ENCODE results near the gene RAPGEF2. TPM values are rescaled to one million over a fixed set of nuclear protein-coding genes. Genes with fewer than 3 reads are reported as not detected.
"Not testable (repeated sequence)": the region's sequence is repeated elsewhere in the genome, so short reads cannot be mapped to it uniquely, and the experiment has no call there.

RAPGEF2 gene
- total RNA-seq, 1 donor from 2014 or later, result 46.7 TPM

GRCh38 chr4:159250751-159251325, 148.0 kb downstream of the RAPGEF2 start:
- Mint-ChIP-seq H3K4me1 (peaks cover 14% of the 10 kb centered on the region), H3K27me3 (ENCODE audit: low read depth) (no peaks in the 10 kb centered on the region), H3K9me3 (peaks cover 7% of the 10 kb centered on the region), H3K36me3 (peaks cover 23% of the 10 kb centered on the region), H3K27ac (no peak overlapping the region), H3K4me3 (no peak overlapping the region)
- no peak for DNase-seq (ENCODE audit: low spot score in 2 of 2, unreplicated experiment in 2 of 2)
- TF ChIP-seq, protein P1, sequence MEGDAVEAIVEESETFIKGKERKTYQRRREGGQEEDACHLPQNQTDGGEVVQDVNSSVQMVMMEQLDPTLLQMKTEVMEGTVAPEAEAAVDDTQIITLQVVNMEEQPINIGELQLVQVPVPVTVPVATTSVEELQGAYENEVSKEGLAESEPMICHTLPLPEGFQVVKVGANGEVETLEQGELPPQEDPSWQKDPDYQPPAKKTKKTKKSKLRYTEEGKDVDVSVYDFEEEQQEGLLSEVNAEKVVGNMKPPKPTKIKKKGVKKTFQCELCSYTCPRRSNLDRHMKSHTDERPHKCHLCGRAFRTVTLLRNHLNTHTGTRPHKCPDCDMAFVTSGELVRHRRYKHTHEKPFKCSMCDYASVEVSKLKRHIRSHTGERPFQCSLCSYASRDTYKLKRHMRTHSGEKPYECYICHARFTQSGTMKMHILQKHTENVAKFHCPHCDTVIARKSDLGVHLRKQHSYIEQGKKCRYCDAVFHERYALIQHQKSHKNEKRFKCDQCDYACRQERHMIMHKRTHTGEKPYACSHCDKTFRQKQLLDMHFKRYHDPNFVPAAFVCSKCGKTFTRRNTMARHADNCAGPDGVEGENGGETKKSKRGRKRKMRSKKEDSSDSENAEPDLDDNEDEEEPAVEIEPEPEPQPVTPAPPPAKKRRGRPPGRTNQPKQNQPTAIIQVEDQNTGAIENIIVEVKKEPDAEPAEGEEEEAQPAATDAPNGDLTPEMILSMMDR (IDR thresholded peaks at IDR 0.05; ENCODE audit: unreplicated experiment), result no peak

GRCh38 chr4:159251580-159251979, 148.7 kb downstream of the RAPGEF2 start:
- H3K27me3 Mint-ChIP-seq (ENCODE audit: low read depth); H3K4me3 Mint-ChIP-seq; DNase-seq (ENCODE audit: low spot score in 2 of 2, unreplicated experiment in 2 of 2); H3K27ac Mint-ChIP-seq: not testable (repeated sequence)
- peaks cover 29% of the 10 kb centered on the region for H3K36me3 Mint-ChIP-seq
- H3K9me3 Mint-ChIP-seq, result peaks cover 13% of the 10 kb centered on the region
- H3K4me1 Mint-ChIP-seq, result peaks cover 14% of the 10 kb centered on the region

DNA sequence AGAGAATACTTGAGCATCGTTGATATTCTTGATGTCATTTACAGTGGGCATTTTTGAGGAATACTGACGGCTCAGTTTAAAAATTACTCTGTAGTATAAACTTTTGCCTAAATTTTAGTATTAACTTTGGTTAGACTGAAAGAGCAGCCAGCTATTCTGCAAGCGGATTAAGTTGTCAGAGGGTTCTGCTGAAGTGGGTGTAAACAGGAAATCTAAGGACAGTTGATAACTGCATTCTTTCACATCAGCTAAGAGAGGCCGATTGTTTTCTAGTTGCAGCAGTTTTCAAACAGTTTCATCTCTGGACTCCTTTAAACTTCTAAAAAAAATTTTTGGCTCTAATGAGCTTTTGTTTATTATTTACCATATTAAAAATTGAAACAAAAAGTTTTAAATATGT, 149.6 kb downstream of the RAPGEF2 start:
- TF ChIP-seq, protein P1 (IDR thresholded peaks at IDR 0.05; ENCODE audit: unreplicated experiment), result no peak
- peaks cover 33% of the 10 kb centered on the region for H3K36me3 Mint-ChIP-seq
- no peak for DNase-seq (ENCODE audit: low spot score in 2 of 2, unreplicated experiment in 2 of 2)
- H3K9me3 Mint-ChIP-seq, result peaks cover 20% of the 10 kb centered on the region
- no peaks in the 10 kb centered on the region for H3K27me3 Mint-ChIP-seq (ENCODE audit: low read depth)
- no peak overlapping the region for H3K27ac Mint-ChIP-seq
- H3K4me3 Mint-ChIP-seq, result no peak overlapping the region
- peaks cover 14% of the 10 kb centered on the region for H3K4me1 Mint-ChIP-seq

DNA sequence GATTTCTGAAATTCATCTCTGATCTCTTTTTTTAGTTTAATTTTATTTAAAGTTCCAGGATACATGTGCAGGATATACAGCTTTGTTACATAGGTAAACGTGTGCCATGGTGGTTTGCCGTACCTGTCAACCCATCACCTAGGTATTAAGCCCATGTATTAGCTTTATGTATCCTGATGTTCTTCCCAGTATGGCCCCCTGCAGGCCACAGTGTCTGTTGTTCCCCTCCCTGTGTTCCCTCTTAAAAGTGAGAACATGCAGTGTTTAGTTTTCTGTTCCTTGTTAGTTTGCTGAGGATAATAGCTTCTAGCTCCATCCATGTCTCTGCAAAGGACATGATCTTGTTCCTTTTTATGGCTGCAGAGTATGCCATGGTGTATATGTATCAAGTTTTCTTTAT, 153.2 kb downstream of the RAPGEF2 start:
- Mint-ChIP-seq H3K4me3 (no peak overlapping the region), H3K27ac (no peak overlapping the region), H3K4me1 (peaks cover 2% of the 10 kb centered on the region), H3K36me3 (peaks cover 33% of the 10 kb centered on the region), H3K9me3 (peaks cover 20% of the 10 kb centered on the region), H3K27me3 (ENCODE audit: low read depth) (no peaks in the 10 kb centered on the region)
- TF ChIP-seq, protein P1 (IDR thresholded peaks at IDR 0.05; ENCODE audit: unreplicated experiment), result no peak
- DNase-seq (ENCODE audit: low spot score in 2 of 2, unreplicated experiment in 2 of 2), result no peak

DNA sequence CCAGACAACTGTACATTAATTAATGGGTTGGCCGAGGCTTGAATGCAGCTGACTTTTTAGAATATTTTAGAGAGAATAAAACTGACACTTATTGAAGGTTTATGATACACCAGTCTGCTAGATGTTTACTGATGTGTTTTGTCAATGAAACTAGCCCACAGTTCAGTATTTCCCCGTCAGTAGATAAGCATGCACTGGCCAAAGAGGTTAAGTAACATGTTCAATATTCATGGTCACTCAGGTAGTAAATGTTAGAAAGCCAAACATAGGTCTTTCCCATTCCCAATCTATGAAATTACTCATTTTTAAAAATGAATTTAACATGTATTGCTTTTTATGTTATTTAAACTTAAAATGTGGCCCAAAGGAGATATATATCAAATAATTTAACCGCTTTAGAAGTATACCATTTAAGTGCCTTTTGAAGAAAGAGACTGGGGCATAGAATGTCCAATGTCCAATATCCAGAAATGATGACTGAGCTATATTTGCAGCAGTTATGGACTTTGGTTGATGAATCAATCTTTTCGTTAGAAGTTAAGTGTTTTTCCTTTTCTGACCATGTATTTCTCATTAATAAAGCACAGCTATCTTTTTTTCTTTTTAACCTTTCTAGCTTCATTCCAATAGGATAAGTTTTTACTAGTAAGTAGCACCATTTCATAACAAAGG, 156.1 kb downstream of the RAPGEF2 start:
- no peaks in the 10 kb centered on the region for H3K27me3 Mint-ChIP-seq (ENCODE audit: low read depth)
- H3K36me3 Mint-ChIP-seq, result peaks cover 16% of the 10 kb centered on the region
- no peak overlapping the region for H3K4me3 Mint-ChIP-seq
- peaks cover 5% of the 10 kb centered on the region for H3K4me1 Mint-ChIP-seq
- H3K9me3 Mint-ChIP-seq, result peaks cover 13% of the 10 kb centered on the region
- TF ChIP-seq, protein P1 (IDR thresholded peaks at IDR 0.05; ENCODE audit: unreplicated experiment), result no peak
- DNase-seq (ENCODE audit: low spot score in 2 of 2, unreplicated experiment in 2 of 2), result no peak
- peak overlapping the region; percentile 32 for H3K27ac Mint-ChIP-seq

- Mint-ChIP-seq H3K9me3 (no peaks in the 10 kb centered on the region), H3K36me3 (no peaks in the 10 kb centered on the region), H3K27ac (no peak overlapping the region), H3K27me3 (ENCODE audit: low read depth) (no peaks in the 10 kb centered on the region), H3K4me1 (peaks cover 5% of the 10 kb centered on the region), H3K4me3 (no peak overlapping the region)
- TF ChIP-seq, protein P1 (IDR thresholded peaks at IDR 0.05; ENCODE audit: unreplicated experiment), result no peak
- no peak for DNase-seq (ENCODE audit: low spot score in 2 of 2, unreplicated experiment in 2 of 2)
Measured at GRCh38 chr4:159264057-159264456, 161.2 kb downstream of the RAPGEF2 start.

Data from mesothelial cell of epicardium (in vitro differentiated cells).